ENCODE measurements around the gene HNRNPA3.

- no peak for TF ChIP-seq CTCF (IDR thresholded peaks at IDR 0.05)
- no peak for TF ChIP-seq EZH2 (IDR thresholded peaks at IDR 0.05; ENCODE audit: borderline replicate concordance, insufficient read depth, low read depth, low read length, poor library complexity, severe bottlenecking)
Observed at GRCh38 chr2:177239932-177240630, 27.5 kb downstream of the HNRNPA3 start.

Measured in B cell (primary cell).